GM06990 (cell line): ENCODE results near the gene ELMO2.

Source experiments
- DNase-seq: peaks from one replicate; pipeline ENCODE4 v3.0.0-alpha.2; 2011; ENCODE audit not compliant: insufficient read length; ENCODE audit errors: extremely low read depth
- H3K27me3 ChIP-seq: replicated peaks from 2 replicates; pipeline ENCODE4 v1.6.0; 2011; ENCODE audit warnings: low read length; ENCODE audit not compliant: control insufficient read depth, insufficient read depth
- H3K36me3 ChIP-seq: 2 replicates; pipeline ENCODE4 v1.5.1; 2011; ENCODE audit warnings: low read length; ENCODE audit not compliant: control insufficient read depth, insufficient read depth
- H3K4me3 ChIP-seq: replicated peaks from 2 replicates; pipeline ENCODE4 v1.5.1; 2011; ENCODE audit warnings: low read depth, mild to moderate bottlenecking, control low read depth, low read length
- TF ChIP-seq, protein P1 (sequence below): IDR thresholded peaks from 2 replicates; pipeline ENCODE4 v1.5.1; 2011; ENCODE audit warnings: low read length, control low read depth, mild to moderate bottlenecking, inconsistent platforms; ENCODE audit not compliant: insufficient read depth, poor library complexity, severe bottlenecking

Gene ELMO2

GRCh38 chr20:46352370-46352938, 54.0 kb downstream of the ELMO2 start:
- TF ChIP-seq, protein P1, sequence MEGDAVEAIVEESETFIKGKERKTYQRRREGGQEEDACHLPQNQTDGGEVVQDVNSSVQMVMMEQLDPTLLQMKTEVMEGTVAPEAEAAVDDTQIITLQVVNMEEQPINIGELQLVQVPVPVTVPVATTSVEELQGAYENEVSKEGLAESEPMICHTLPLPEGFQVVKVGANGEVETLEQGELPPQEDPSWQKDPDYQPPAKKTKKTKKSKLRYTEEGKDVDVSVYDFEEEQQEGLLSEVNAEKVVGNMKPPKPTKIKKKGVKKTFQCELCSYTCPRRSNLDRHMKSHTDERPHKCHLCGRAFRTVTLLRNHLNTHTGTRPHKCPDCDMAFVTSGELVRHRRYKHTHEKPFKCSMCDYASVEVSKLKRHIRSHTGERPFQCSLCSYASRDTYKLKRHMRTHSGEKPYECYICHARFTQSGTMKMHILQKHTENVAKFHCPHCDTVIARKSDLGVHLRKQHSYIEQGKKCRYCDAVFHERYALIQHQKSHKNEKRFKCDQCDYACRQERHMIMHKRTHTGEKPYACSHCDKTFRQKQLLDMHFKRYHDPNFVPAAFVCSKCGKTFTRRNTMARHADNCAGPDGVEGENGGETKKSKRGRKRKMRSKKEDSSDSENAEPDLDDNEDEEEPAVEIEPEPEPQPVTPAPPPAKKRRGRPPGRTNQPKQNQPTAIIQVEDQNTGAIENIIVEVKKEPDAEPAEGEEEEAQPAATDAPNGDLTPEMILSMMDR: no peak
- no peak for DNase-seq
- Histone ChIP-seq H3K4me3 (no peak overlapping the region), H3K36me3 (peaks cover 28% of the 10 kb centered on the region), H3K27me3 (no peaks in the 10 kb centered on the region)

GRCh38 chr20:46351357-46352058, 54.9 kb downstream of the ELMO2 start:
- DNase-seq: no peak
- no peak overlapping the region for H3K4me3 ChIP-seq
- no peaks in the 10 kb centered on the region for H3K27me3 ChIP-seq
- H3K36me3 ChIP-seq: peaks cover 27% of the 10 kb centered on the region
- TF ChIP-seq, protein P1: no peak

DNA sequence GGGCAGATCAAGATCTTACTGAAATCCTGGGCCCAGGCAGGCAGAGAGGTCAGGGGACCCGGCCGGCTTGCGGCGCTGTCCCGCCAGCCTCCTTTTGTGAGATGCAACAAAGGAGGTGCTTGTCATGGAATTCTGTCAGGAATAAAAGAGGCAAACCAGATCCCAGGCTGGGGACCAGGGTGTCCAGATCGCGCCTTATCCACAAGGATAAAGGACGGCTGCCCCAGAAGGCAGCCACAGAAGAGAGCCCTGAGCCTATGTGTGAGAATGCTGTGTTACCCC, 55.5 kb downstream of the ELMO2 start:
- H3K27me3 ChIP-seq: no peaks in the 10 kb centered on the region
- no peak for DNase-seq
- no peak overlapping the region for H3K4me3 ChIP-seq
- H3K36me3 ChIP-seq: peaks cover 22% of the 10 kb centered on the region
- TF ChIP-seq, protein P1: no peak

DNA sequence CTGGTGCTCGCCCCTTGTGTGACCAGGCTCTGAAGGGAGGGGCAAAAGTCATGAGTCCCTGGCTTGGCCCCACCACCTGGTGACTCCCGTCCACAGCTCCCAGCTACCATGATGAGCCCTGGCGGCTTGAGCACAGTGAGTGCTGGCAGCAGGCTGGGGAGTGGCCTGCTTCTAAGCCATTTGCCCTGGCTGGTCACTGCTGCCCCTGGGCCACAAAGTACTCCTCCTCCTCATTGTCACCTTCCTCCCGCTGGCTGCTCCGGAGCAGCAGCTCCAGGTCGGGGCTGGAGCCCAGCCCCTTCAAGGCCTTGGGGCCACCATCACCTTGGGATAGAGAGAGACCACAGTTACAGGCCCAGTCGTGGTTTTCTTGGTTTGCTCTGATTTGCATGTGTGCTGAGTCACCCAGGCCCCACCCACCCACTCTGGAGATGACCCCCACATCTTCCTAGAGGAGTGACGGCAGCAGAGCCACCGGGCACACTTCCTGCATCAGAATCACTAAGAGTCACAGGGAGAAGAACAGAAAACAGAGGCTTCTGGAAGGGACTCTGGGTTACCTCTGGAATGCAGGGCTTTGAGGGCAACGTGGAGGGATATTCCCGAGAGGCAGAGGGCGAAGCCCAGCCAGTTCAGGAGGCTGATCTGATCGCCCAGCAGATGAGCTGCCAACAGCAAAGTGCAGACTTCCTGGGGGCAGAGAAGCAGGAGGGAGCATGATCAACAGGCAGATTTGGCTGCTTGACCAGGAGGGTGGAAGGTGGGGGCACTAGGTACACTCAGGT, 56.0 kb downstream of the ELMO2 start:
- TF ChIP-seq, protein P1: no peak
- no peaks in the 10 kb centered on the region for H3K27me3 ChIP-seq
- peak; percentile 75 for DNase-seq
- peaks cover 24% of the 10 kb centered on the region for H3K36me3 ChIP-seq
- peak overlapping the region; percentile 26; the same call in 1 of the 2 replicates for H3K4me3 ChIP-seq

DNA sequence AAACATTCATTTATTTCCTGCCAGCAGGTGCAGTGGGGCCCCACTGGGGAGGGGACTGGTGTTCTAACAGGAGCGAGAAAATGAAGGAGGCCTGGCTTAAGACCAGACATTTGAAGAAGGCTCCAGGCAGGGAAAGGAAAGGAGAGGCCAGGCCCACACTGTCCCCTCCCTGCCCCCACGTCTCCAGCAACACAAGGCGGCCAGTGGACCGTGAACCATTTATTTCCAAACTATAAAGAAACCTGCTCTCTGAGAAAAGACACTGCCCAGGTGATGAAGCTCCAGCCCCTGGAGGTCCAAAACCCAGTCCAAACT, 56.7 kb downstream of the ELMO2 start:
- TF ChIP-seq, protein P1: no peak
- no peak for DNase-seq
- H3K4me3 ChIP-seq: no peak overlapping the region
- no peaks in the 10 kb centered on the region for H3K27me3 ChIP-seq
- peaks cover 24% of the 10 kb centered on the region for H3K36me3 ChIP-seq
